ENCODE data around the gene FBXL19. TPM values are rescaled to one million over a fixed set of nuclear protein-coding genes. Genes with fewer than 3 reads are reported as not detected.

FBXL19 gene
- polyA plus RNA-seq, 1 of the 3 experiments (the other 2 are of a cell fraction) = 20.6 TPM

DNA sequence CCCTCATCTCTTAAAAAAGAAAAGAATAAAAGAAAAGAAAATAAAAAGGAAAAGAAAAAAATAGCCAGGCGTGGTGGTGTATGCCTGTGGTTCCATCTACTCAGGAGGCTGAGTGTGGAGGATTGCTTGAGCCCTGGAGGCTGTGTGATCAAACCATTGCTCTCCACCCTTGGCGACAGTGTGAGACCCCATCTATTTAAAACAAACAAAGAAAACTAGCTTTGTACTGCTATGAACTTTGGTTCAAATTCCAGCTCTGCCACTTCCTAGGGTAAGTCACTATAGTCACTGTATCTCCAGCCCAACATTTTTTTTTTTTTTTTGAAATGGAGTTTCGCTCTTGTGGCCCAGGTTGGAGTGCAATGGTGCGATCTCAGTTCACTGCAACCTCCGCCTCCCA lies 22.8 kb upstream of the FBXL19 start:
- Histone ChIP-seq H4K20me1 (ENCODE audit: insufficient read depth) (no peaks in the 10 kb centered on the region), H3K9ac (no peak overlapping the region), H3K4me1 (ENCODE audit: control insufficient read depth in 1 of 2, insufficient read depth in 2 of 2, low read depth in 1 of 2, low read length in 1 of 2) (peaks cover 12 to 21% of the 10 kb centered on the region in 2 experiments; a peak in 3 of 4 replicates), H3K9me3 (no peaks in the 10 kb centered on the region), H3K79me2 (ENCODE audit: insufficient read depth) (peaks cover 4% of the 10 kb centered on the region; the same call in 1 of the 2 replicates), H3K27ac (ENCODE audit: low read depth in 2 of 2, low read length in 1 of 2) (no peak overlapping the region), H3K4me3 (ENCODE audit: low read depth in 2 of 2, low read length in 1 of 2) (no peak overlapping the region), H3K9me2 (no peaks in the 10 kb centered on the region), H3K27me3 (ENCODE audit: insufficient read depth) (no peaks in the 10 kb centered on the region), H2AFZ (ENCODE audit: low read depth) (no peak overlapping the region), H3K36me3 (replicated peaks in 1 of 2; ENCODE audit: control insufficient read depth in 1 of 2, insufficient read depth in 2 of 2, low read length in 1 of 2) (no peaks in the 10 kb centered on the region), H3F3A (replicated peaks; ENCODE audit: insufficient read depth) (peaks cover 24% of the 10 kb centered on the region), H3K4me2 (no peak overlapping the region)
- POLR2A ChIA-PET = no interaction called here
- DNase-seq = no peak
- 98% methylated on average over 5 of the region's 5 CpGs for WGBS (ENCODE audit: low lambda C conversion rate)
- TF ChIP-seq MXI1 (IDR thresholded peaks at IDR 0.05; ENCODE audit: low read depth, low read length) (no peak), FOXM1 (IDR thresholded peaks at IDR 0.05; ENCODE audit: low read depth) (no peak), ELF1 (IDR thresholded peaks at IDR 0.05) (no peak), CHD2 (IDR thresholded peaks at IDR 0.05; ENCODE audit: low read length, partially characterized antibody) (no peak), JUND (IDR thresholded peaks at IDR 0.05) (no peak), GABPA (IDR thresholded peaks at IDR 0.05; ENCODE audit: low read depth) (no peak), POLR2AphosphoS5 (IDR thresholded peaks at IDR 0.05; ENCODE audit: low read depth, low read length) (no peak), TEAD4 (IDR thresholded peaks at IDR 0.05; ENCODE audit: borderline replicate concordance, insufficient read depth) (no peak), FOSL2 (IDR thresholded peaks at IDR 0.05; ENCODE audit: borderline replicate concordance, low read depth) (no peak), RAD21 (IDR thresholded peaks at IDR 0.05; ENCODE audit: low read length) (no peak), MAX (IDR thresholded peaks at IDR 0.05; ENCODE audit: low read depth) (no peak), NFIC (IDR thresholded peaks at IDR 0.05; ENCODE audit: borderline replicate concordance) (no peak), FOXJ3 (CRISPR knock-in tag; IDR thresholded peaks at IDR 0.05) (no peak), SMC3 (IDR thresholded peaks at IDR 0.05; ENCODE audit: low read depth, low read length) (no peak)
- TF ChIP-seq, protein P1, sequence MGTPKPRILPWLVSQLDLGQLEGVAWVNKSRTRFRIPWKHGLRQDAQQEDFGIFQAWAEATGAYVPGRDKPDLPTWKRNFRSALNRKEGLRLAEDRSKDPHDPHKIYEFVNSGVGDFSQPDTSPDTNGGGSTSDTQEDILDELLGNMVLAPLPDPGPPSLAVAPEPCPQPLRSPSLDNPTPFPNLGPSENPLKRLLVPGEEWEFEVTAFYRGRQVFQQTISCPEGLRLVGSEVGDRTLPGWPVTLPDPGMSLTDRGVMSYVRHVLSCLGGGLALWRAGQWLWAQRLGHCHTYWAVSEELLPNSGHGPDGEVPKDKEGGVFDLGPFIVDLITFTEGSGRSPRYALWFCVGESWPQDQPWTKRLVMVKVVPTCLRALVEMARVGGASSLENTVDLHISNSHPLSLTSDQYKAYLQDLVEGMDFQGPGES (IDR thresholded peaks at IDR 0.05; ENCODE audit: low read depth, low read length) = no peak
- TF ChIP-seq, protein P2, sequence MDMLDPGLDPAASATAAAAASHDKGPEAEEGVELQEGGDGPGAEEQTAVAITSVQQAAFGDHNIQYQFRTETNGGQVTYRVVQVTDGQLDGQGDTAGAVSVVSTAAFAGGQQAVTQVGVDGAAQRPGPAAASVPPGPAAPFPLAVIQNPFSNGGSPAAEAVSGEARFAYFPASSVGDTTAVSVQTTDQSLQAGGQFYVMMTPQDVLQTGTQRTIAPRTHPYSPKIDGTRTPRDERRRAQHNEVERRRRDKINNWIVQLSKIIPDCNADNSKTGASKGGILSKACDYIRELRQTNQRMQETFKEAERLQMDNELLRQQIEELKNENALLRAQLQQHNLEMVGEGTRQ (IDR thresholded peaks at IDR 0.05; ENCODE audit: borderline replicate concordance, low read depth, low read length) = no peak
- TF ChIP-seq, protein P3, sequence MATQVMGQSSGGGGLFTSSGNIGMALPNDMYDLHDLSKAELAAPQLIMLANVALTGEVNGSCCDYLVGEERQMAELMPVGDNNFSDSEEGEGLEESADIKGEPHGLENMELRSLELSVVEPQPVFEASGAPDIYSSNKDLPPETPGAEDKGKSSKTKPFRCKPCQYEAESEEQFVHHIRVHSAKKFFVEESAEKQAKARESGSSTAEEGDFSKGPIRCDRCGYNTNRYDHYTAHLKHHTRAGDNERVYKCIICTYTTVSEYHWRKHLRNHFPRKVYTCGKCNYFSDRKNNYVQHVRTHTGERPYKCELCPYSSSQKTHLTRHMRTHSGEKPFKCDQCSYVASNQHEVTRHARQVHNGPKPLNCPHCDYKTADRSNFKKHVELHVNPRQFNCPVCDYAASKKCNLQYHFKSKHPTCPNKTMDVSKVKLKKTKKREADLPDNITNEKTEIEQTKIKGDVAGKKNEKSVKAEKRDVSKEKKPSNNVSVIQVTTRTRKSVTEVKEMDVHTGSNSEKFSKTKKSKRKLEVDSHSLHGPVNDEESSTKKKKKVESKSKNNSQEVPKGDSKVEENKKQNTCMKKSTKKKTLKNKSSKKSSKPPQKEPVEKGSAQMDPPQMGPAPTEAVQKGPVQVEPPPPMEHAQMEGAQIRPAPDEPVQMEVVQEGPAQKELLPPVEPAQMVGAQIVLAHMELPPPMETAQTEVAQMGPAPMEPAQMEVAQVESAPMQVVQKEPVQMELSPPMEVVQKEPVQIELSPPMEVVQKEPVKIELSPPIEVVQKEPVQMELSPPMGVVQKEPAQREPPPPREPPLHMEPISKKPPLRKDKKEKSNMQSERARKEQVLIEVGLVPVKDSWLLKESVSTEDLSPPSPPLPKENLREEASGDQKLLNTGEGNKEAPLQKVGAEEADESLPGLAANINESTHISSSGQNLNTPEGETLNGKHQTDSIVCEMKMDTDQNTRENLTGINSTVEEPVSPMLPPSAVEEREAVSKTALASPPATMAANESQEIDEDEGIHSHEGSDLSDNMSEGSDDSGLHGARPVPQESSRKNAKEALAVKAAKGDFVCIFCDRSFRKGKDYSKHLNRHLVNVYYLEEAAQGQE (IDR thresholded peaks at IDR 0.05; ENCODE audit: low read depth, low read length) = no peak
- TF ChIP-seq, protein P4, sequence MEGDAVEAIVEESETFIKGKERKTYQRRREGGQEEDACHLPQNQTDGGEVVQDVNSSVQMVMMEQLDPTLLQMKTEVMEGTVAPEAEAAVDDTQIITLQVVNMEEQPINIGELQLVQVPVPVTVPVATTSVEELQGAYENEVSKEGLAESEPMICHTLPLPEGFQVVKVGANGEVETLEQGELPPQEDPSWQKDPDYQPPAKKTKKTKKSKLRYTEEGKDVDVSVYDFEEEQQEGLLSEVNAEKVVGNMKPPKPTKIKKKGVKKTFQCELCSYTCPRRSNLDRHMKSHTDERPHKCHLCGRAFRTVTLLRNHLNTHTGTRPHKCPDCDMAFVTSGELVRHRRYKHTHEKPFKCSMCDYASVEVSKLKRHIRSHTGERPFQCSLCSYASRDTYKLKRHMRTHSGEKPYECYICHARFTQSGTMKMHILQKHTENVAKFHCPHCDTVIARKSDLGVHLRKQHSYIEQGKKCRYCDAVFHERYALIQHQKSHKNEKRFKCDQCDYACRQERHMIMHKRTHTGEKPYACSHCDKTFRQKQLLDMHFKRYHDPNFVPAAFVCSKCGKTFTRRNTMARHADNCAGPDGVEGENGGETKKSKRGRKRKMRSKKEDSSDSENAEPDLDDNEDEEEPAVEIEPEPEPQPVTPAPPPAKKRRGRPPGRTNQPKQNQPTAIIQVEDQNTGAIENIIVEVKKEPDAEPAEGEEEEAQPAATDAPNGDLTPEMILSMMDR (IDR thresholded peaks at IDR 0.05) = no peak
- CTCF ChIA-PET = interaction anchor here (0.8 to 4.6 kb wide), 6 partner anchors 14 to 95 kb away, joined by 3 to 74 read pairs (median 4); no protein-coding TSS in a partner anchor
